Activated B cell treated with CpG ODN at 0.5 μM for 24 hours (primary cell): ENCODE results near the gene ANKRD13C. TPM values are rescaled to one million over a fixed set of nuclear protein-coding genes. Genes with fewer than 3 reads are reported as not detected.
"Not testable (repeated sequence)": the region's sequence is repeated elsewhere in the genome, so short reads cannot be mapped to it uniquely, and the experiment has no call there.

Source experiments
- ATAC-seq: fragments of 200-7000 bp; cut with Tn5 transposase; one replicate; pipeline ENCODE4 v1.10.0; 2021; ENCODE audit warnings: low read depth, mild to moderate bottlenecking, moderate library complexity
- CTCF ChIA-PET: fragments of 350-600 bp; sonication (Branson Sonifier 250); formaldehyde crosslinking; loops from one replicate; lab custom pipeline; 2021; ENCODE audit warnings: antibody characterized with exemption; lab: Charles Lee
- POLR2A ChIA-PET: fragments of 350-600 bp; sonication (Branson Sonifier 250); formaldehyde crosslinking; loops from one replicate; lab custom pipeline; 2021; ENCODE audit warnings: antibody characterized with exemption; lab: Charles Lee
- DNase-seq: peaks from one replicate; pipeline ENCODE4 v3.0.0; 2022
- H3K27ac Mint-ChIP-seq: one replicate; pipeline ENCODE4 v1.8.0; 2020; ENCODE audit warnings: mixed read lengths
- H3K27me3 Mint-ChIP-seq: one replicate; pipeline ENCODE4 v1.8.0; 2021; ENCODE audit warnings: mixed read lengths
- H3K36me3 Mint-ChIP-seq: one replicate; pipeline ENCODE4 v1.8.0; 2021; ENCODE audit warnings: low read depth, mixed read lengths
- H3K4me1 Mint-ChIP-seq: one replicate; pipeline ENCODE4 v1.8.0; 2021; ENCODE audit warnings: mixed read lengths
- H3K4me3 Mint-ChIP-seq: one replicate; pipeline ENCODE4 v1.8.0; 2020; ENCODE audit warnings: mild to moderate bottlenecking, mixed read lengths
- H3K9me3 Mint-ChIP-seq: one replicate; pipeline ENCODE4 v1.8.0; 2020; ENCODE audit warnings: mixed read lengths
- CTCF ChIP-seq: fragments of 200-600 bp; IDR thresholded peaks from one replicate; pipeline ENCODE4 v1.8.0; 2022; ENCODE audit warnings: antibody characterized with exemption, mild to moderate bottlenecking
- intact Hi-C: fragments of 100-400 bp; cut with micrococcal nuclease; formaldehyde crosslinking; loops from one replicate; pipeline ENCODE4 v1.15.1; 2024
- total RNA-seq: library from RNA; stranded (reverse); gene quantifications from 2 replicates; pipeline ENCODE4 v1.2.3, GENCODE V29; 2022

The ANKRD13C gene
- total RNA-seq, 1 donor from 2014 or later, result 21.2 TPM

- H3K36me3 Mint-ChIP-seq, H3K4me1 Mint-ChIP-seq, POLR2A ChIA-PET, H3K9me3 Mint-ChIP-seq, CTCF ChIA-PET, ATAC-seq, H3K27me3 Mint-ChIP-seq, DNase-seq, H3K4me3 Mint-ChIP-seq, H3K27ac Mint-ChIP-seq, intact Hi-C loops: not testable (repeated sequence)
Observed at GRCh38 chr1:70366997-70367396, 12.5 kb upstream of the ANKRD13C start.

- DNase-seq, intact Hi-C loops, CTCF ChIA-PET, H3K27me3 Mint-ChIP-seq, ATAC-seq, H3K4me1 Mint-ChIP-seq, H3K9me3 Mint-ChIP-seq, POLR2A ChIA-PET, H3K4me3 Mint-ChIP-seq, H3K36me3 Mint-ChIP-seq, H3K27ac Mint-ChIP-seq: not testable (repeated sequence)
Observed at GRCh38 chr1:70366425-70366952, 12.0 kb upstream of the ANKRD13C start.

GRCh38 chr1:70364439-70364838 lies 9.9 kb upstream of the ANKRD13C start:
- H3K27me3 Mint-ChIP-seq, result no peaks in the 10 kb centered on the region
- no peak for ATAC-seq
- H3K4me3 Mint-ChIP-seq, result no peak overlapping the region
- no peak overlapping the region for H3K27ac Mint-ChIP-seq
- intact Hi-C loops, result no loop called here
- no peaks in the 10 kb centered on the region for H3K9me3 Mint-ChIP-seq
- no peak for TF ChIP-seq CTCF
- POLR2A ChIA-PET, result no interaction called here
- no peak for DNase-seq
- no peaks in the 10 kb centered on the region for H3K4me1 Mint-ChIP-seq
- CTCF ChIA-PET, result no interaction called here
- peaks cover 3% of the 10 kb centered on the region for H3K36me3 Mint-ChIP-seq

GRCh38 chr1:70361727-70362398 lies 7.3 kb upstream of the ANKRD13C start:
- no peaks in the 10 kb centered on the region for H3K9me3 Mint-ChIP-seq
- H3K4me1 Mint-ChIP-seq, result no peaks in the 10 kb centered on the region
- H3K4me3 Mint-ChIP-seq, result no peak overlapping the region
- H3K27me3 Mint-ChIP-seq, result no peaks in the 10 kb centered on the region
- ATAC-seq (no peak), DNase-seq (no peak)
- H3K27ac Mint-ChIP-seq, result no peak overlapping the region
- intact Hi-C loops, result no loop called here
- POLR2A ChIA-PET, result no interaction called here
- no peak for TF ChIP-seq CTCF
- CTCF ChIA-PET, result no interaction called here
- H3K36me3 Mint-ChIP-seq, result peaks cover under 1% of the 10 kb centered on the region

- H3K9me3 Mint-ChIP-seq, result no peaks in the 10 kb centered on the region
- ChIA-PET CTCF (no interaction called here), POLR2A (no interaction called here)
- H3K4me1 Mint-ChIP-seq, result peaks cover 5% of the 10 kb centered on the region
- ATAC-seq (no peak), DNase-seq (no peak)
- H3K27ac Mint-ChIP-seq, result no peak overlapping the region
- no peaks in the 10 kb centered on the region for H3K36me3 Mint-ChIP-seq
- no peaks in the 10 kb centered on the region for H3K27me3 Mint-ChIP-seq
- no peak overlapping the region for H3K4me3 Mint-ChIP-seq
- intact Hi-C loops, result no loop called here
- TF ChIP-seq CTCF, result no peak
Observed at GRCh38 chr1:70360321-70360720, 5.8 kb upstream of the ANKRD13C start.

GRCh38 chr1:70358921-70359564 lies 4.5 kb upstream of the ANKRD13C start:
- Mint-ChIP-seq H3K9me3 (no peaks in the 10 kb centered on the region), H3K27me3 (no peaks in the 10 kb centered on the region), H3K4me1 (peaks cover 14% of the 10 kb centered on the region), H3K4me3 (no peak overlapping the region), H3K27ac (no peak overlapping the region), H3K36me3 (peaks cover 9% of the 10 kb centered on the region)
- no peak for TF ChIP-seq CTCF
- CTCF ChIA-PET, result no interaction called here
- ATAC-seq (no peak), DNase-seq (no peak)
- intact Hi-C loops, result no loop called here
- POLR2A ChIA-PET, result interaction anchor here (0.6 kb wide), 1 partner anchor 39 kb away, joined by 3 read pairs; no protein-coding TSS in a partner anchor
